Urinary bladder (tissue), 4 donors: ENCODE measurements around the gene ROBO1. TPM values are rescaled to one million over a fixed set of nuclear protein-coding genes. Genes with fewer than 3 reads are reported as not detected.

Source experiments
- DNase-seq: peaks from one replicate; pipeline ENCODE4 v3.0.0-alpha.2; 2015; ENCODE audit errors: extremely low spot score
- H3K27ac ChIP-seq: one replicate; pipeline ENCODE4 v1.5.1; 2013; ENCODE audit warnings: low read depth, mild to moderate bottlenecking, moderate library complexity
- H3K36me3 ChIP-seq: one replicate; pipeline ENCODE4 v1.6.1; 2013; ENCODE audit warnings: mild to moderate bottlenecking, moderate library complexity; ENCODE audit not compliant: insufficient read depth
- H3K4me1 ChIP-seq: one replicate; pipeline ENCODE4 v1.6.1; 2013; ENCODE audit warnings: mild to moderate bottlenecking, moderate library complexity; ENCODE audit not compliant: insufficient read depth
- H3K4me3 ChIP-seq: one replicate; pipeline ENCODE4 v1.5.1; 2013; ENCODE audit warnings: low read depth, low read length
- WGBS: extraction: QIAGEN DNeasy Blood & Tissue Kit; methylation state at CpG from one replicate; pipeline ENCODE4 v1.1.7; 2013; 5-methylcytosine and 5-hydroxymethylcytosine counted together
- polyA plus RNA-seq: library from polyadenylated mRNA; stranded (reverse); fragments of 200-250 nt; gene quantifications from one replicate; pipeline ENCODE4 v1.2.3, GENCODE V29; 2013
- total RNA-seq: library from RNA; depleted of rRNA; stranded (reverse); fragments of >200 nt; gene quantifications from one replicate; pipeline ENCODE4 v1.2.3, GENCODE V29; 2014
- donor health status: healthy with polysubstance abuse.
- donor health status: healthy.

The ROBO1 gene
- total and polyA plus RNA-seq, 2 donors = 14.0 to 67.0 TPM

GRCh38 chr3:78861156-78861555 is 906.6 kb downstream of the ROBO1 start:
- Histone ChIP-seq H3K4me3 (no peak overlapping the region), H3K4me1 (no peaks in the 10 kb centered on the region), H3K36me3 (no peaks in the 10 kb centered on the region), H3K27ac (no peak overlapping the region)
- WGBS = 92% methylated on average over 4 of the region's 4 CpGs
- no peak for DNase-seq

DNA sequence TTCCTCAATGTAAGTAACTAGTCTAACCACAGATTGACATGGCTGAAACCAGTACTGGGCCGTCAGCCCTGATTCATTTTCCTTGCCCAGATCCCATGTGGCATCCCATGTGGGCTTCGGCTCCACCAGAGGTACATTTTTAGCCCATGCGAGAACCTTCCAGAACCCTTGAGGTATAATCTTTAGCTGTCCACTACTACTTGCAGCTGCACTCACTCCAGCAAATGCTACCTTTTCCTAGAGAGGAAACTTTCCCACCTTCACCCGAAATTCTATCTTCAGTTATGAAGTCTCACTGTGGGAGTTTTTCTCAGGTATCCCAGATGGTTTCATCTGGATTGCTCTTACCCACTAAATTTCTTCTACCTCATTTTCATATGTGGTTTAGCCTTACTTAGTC is 907.2 kb downstream of the ROBO1 start:
- no peaks in the 10 kb centered on the region for H3K36me3 ChIP-seq
- no peak overlapping the region for H3K4me3 ChIP-seq
- WGBS = 98% methylated on average over 4 of the region's 4 CpGs
- H3K27ac ChIP-seq = no peak overlapping the region
- no peaks in the 10 kb centered on the region for H3K4me1 ChIP-seq
- DNase-seq = no peak

- DNase-seq = no peak
- no peak overlapping the region for H3K27ac ChIP-seq
- H3K36me3 ChIP-seq = no peaks in the 10 kb centered on the region
- no peak overlapping the region for H3K4me3 ChIP-seq
- H3K4me1 ChIP-seq = no peaks in the 10 kb centered on the region
- WGBS = 92% methylated on average over 4 of the region's 4 CpGs
These were observed 908.9 kb downstream of the ROBO1 start for GRCh38 chr3:78858910-78859309.

DNA sequence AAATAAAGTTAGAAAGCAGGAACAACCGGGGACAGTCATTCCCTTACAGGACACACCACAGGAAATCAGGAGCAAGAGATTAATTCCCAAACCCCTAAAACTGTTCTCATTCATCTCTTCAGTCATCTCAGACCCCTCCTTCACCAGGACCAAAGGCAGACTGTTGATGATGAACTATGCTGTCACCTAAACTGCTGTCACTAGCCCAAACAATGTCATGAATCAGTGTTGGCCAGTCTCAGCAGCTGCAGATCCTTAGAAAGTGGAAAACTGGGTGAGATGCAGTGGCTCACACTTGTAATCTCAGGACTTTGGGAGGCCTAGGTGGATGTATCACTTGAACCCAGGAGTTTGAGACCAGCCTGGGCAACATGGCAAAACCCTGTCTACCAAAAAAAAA is 909.6 kb downstream of the ROBO1 start:
- no peaks in the 10 kb centered on the region for H3K36me3 ChIP-seq
- no peaks in the 10 kb centered on the region for H3K4me1 ChIP-seq
- 75% methylated on average over 1 of the region's 1 CpG for WGBS
- DNase-seq = no peak
- H3K4me3 ChIP-seq = no peak overlapping the region
- H3K27ac ChIP-seq = no peak overlapping the region

GRCh38 chr3:78857494-78858111 is 910.2 kb downstream of the ROBO1 start:
- Histone ChIP-seq H3K36me3 (no peaks in the 10 kb centered on the region), H3K4me1 (no peaks in the 10 kb centered on the region), H3K4me3 (no peak overlapping the region), H3K27ac (no peak overlapping the region)
- WGBS = 87% methylated on average over 6 of the region's 6 CpGs
- DNase-seq = no peak

- Histone ChIP-seq H3K36me3 (no peaks in the 10 kb centered on the region), H3K4me1 (no peaks in the 10 kb centered on the region), H3K27ac (no peak overlapping the region), H3K4me3 (no peak overlapping the region)
- DNase-seq = no peak
- 61% methylated on average over 2 of the region's 2 CpGs for WGBS
These were observed 911.6 kb downstream of the ROBO1 start for GRCh38 chr3:78856164-78856563.

DNA sequence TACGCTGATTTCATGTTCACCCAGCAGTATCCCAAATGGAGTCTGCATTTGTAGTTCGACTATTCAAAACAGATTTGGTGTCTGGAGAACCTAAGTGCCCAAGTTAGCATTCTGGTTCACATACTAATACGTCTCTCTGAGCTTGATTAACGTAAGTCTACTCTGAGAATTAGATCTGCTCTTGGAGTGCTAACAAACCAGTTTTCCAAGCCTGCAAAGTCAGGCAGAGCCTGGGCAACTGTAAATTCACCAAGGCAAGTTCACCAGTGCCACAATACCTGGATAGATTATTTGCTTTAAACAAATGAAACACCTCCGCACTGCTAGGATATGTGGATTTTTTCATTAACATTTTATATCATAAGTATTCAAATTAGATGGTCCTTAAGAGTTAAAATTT is 912.6 kb downstream of the ROBO1 start:
- H3K27ac ChIP-seq = no peak overlapping the region
- DNase-seq = no peak
- H3K4me1 ChIP-seq = no peaks in the 10 kb centered on the region
- WGBS = 93% methylated on average over 5 of the region's 5 CpGs
- no peaks in the 10 kb centered on the region for H3K36me3 ChIP-seq
- no peak overlapping the region for H3K4me3 ChIP-seq

DNA sequence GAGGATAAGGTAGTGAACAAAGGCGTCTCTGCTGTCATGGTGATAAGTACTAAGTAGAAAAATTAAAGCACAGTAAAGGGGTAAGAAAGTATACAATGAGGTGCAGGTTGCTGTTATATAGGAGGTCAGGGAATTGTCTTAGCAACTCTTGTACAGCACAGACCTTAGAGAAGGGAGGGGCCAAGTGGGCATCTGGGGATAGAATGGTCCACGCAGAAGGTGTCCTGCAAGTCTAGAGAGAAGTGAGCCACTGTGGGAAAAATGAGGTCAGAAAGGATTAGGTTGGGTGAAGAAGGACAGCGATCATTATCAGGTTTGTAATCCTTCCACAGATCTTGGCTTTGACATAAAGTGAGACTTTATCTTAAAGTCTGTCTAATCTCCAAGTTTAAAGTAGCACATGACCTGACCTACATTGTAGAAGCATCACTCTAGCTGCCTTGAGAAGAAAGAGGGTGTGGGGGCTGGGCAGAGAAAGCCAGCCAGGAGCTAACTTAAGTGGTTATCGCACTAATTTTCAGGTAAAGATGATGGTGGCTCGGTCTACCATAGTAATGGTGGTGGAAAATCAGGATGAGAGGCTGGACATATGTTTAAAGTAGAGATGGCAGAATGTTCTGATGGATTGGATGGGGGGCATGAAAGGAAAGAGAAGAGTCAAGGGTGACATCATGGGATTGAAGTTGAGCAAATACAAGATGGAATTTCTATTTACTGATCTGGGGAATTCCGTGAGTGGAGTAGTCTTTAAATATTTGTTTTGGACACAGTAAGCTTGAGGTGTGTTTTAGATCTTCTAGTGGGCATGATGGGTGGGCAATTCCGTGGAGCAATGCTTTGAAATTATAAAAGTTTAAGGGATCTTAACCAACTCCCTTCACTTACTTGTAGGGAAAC is 919.2 kb downstream of the ROBO1 start:
- no peaks in the 10 kb centered on the region for H3K36me3 ChIP-seq
- H3K27ac ChIP-seq = no peak overlapping the region
- H3K4me1 ChIP-seq = no peaks in the 10 kb centered on the region
- no peak overlapping the region for H3K4me3 ChIP-seq
- WGBS = 80% methylated on average over 7 of the region's 7 CpGs
- no peak for DNase-seq

GRCh38 chr3:78847603-78848002 is 920.2 kb downstream of the ROBO1 start:
- Histone ChIP-seq H3K36me3 (no peaks in the 10 kb centered on the region), H3K27ac (no peak overlapping the region), H3K4me1 (no peaks in the 10 kb centered on the region), H3K4me3 (no peak overlapping the region)
- no peak for DNase-seq
- WGBS = 87% methylated on average over 3 of the region's 3 CpGs

GRCh38 chr3:78847203-78847602 is 920.6 kb downstream of the ROBO1 start:
- Histone ChIP-seq H3K4me1 (no peaks in the 10 kb centered on the region), H3K27ac (no peak overlapping the region), H3K4me3 (no peak overlapping the region), H3K36me3 (no peaks in the 10 kb centered on the region)
- 85% methylated on average over 4 of the region's 4 CpGs for WGBS
- no peak for DNase-seq

DNA sequence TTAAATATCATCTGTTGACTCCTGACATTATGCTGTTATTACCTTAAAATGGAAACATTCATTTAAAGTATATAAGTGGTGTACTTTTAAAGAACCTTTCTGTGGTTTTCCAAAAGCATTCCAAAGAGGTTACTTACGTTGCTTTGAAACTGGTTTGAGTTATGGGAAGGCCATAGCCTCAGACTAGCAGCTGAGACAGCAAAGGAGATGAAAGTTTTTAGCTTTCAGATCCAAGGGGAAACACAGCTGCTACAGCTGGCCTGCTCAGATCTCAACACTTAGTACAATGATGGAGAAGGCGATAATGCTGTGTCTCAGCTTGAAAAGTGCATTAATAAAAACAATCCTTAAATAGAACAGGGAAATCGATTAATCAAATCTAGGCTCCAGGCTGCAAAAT is 921.1 kb downstream of the ROBO1 start:
- H3K4me1 ChIP-seq = no peaks in the 10 kb centered on the region
- DNase-seq = no peak
- WGBS = 50% methylated on average over 3 of the region's 3 CpGs
- no peak overlapping the region for H3K27ac ChIP-seq
- H3K36me3 ChIP-seq = no peaks in the 10 kb centered on the region
- no peak overlapping the region for H3K4me3 ChIP-seq

DNA sequence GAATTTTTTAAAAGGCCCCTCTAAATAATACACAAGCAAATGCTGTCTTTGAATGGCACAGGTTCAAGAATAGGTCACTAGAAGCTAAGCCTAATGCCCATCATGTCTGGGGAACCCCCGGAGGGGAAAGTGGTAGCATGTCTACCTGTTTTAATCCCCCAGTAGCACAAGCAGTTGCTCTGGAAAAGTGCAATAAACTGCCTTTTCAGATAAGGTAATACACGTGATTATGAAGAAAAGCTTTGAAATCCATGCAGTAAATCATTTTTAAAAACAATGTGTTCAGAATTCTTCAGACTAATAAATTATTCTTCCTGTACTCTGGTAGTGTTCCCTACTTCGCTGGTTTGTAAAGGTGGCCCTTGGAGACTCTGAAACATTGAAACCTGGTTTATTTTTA is 922.2 kb downstream of the ROBO1 start:
- H3K27ac ChIP-seq = no peak overlapping the region
- no peaks in the 10 kb centered on the region for H3K4me1 ChIP-seq
- H3K4me3 ChIP-seq = no peak overlapping the region
- DNase-seq = no peak
- 58% methylated on average over 3 of the region's 3 CpGs for WGBS
- no peaks in the 10 kb centered on the region for H3K36me3 ChIP-seq

- H3K27ac ChIP-seq = no peak overlapping the region
- no peak overlapping the region for H3K4me3 ChIP-seq
- 96% methylated on average over 4 of the region's 4 CpGs for WGBS
- DNase-seq = no peak
- no peaks in the 10 kb centered on the region for H3K36me3 ChIP-seq
- H3K4me1 ChIP-seq = no peaks in the 10 kb centered on the region
These were observed 923.5 kb downstream of the ROBO1 start for GRCh38 chr3:78844307-78844706.

DNA sequence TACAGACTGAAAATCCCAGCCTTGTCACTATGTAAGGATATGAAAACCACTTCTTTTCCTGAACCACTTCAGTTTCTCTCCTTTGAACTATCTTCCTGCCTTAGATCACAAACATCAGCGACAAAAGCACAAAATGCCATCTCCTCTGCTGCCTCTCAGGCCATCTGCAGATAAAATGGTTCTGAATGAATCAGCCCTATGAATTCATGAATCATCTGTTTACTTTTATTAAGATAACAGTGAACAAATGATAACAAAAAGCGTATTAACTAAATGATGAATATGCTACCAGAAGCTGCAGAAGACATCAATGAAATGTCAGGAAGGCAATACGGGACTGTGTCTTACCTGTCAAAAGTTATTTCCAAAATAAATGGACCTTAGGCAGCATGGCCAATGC is 928.1 kb downstream of the ROBO1 start:
- WGBS = 39% methylated on average over 3 of the region's 3 CpGs
- Histone ChIP-seq H3K36me3 (no peaks in the 10 kb centered on the region), H3K4me3 (no peak overlapping the region), H3K27ac (no peak overlapping the region), H3K4me1 (no peaks in the 10 kb centered on the region)
- DNase-seq = no peak
